ENCODE results near the gene COL5A1.

DNA sequence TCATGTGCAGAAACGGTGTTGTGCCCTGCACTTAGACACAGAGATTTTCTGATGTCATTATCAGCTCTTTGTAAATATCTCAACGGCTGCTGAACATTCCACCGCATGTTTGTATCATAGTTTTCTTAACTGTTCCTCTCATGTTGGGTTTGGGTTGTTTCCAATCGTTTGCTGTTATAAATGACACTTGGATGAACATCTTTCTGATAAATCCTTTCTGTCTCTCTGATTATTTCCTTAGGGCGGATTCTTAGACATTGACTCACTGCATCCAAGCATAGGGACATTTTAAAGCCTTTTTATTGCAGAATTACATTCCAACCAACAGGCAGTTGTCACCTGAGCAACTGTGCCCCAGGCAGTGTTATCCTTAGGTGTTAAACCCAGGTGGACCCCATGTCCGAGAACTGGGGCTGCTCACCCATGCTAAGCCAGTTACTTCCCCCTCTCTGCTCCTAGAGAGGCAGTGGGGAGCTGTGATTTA, 28.5 kb downstream of the COL5A1 start:
- TF ChIP-seq, protein P1, sequence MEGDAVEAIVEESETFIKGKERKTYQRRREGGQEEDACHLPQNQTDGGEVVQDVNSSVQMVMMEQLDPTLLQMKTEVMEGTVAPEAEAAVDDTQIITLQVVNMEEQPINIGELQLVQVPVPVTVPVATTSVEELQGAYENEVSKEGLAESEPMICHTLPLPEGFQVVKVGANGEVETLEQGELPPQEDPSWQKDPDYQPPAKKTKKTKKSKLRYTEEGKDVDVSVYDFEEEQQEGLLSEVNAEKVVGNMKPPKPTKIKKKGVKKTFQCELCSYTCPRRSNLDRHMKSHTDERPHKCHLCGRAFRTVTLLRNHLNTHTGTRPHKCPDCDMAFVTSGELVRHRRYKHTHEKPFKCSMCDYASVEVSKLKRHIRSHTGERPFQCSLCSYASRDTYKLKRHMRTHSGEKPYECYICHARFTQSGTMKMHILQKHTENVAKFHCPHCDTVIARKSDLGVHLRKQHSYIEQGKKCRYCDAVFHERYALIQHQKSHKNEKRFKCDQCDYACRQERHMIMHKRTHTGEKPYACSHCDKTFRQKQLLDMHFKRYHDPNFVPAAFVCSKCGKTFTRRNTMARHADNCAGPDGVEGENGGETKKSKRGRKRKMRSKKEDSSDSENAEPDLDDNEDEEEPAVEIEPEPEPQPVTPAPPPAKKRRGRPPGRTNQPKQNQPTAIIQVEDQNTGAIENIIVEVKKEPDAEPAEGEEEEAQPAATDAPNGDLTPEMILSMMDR (IDR thresholded peaks at IDR 0.05 in 4 of 5, conservative IDR thresholded peaks at IDR 0.05 in 1 of 5), result no peak
- TF ChIP-seq POLR2A (IDR thresholded peaks at IDR 0.05), result no peak
